Right atrium auricular region (tissue), 2 donors: Measurements from ENCODE around the gene OR10A2. TPM values are rescaled to one million over a fixed set of nuclear protein-coding genes. Genes with fewer than 3 reads are reported as not detected.

Source experiments
- DNase-seq: peaks from one replicate; pipeline ENCODE4 v3.0.0-alpha.2; 2019; ENCODE audit warnings: low spot score
- H3K27ac ChIP-seq, 2 donors: fragments of 200-600 bp; sonication (generic); 1 replicate in 1 of 2; 2 replicates in 1 of 2; pipeline ENCODE4 v1.5.1; 2016 to 2019
- H3K27me3 ChIP-seq, 2 donors: fragments of 200-600 bp; sonication (generic); one replicate each; pipeline versions ENCODE4 v1.5.1 to v1.6.0; 2017 to 2019
- H3K36me3 ChIP-seq: fragments of 200-600 bp; sonication (generic); one replicate; pipeline ENCODE4 v1.5.1; 2016
- H3K4me1 ChIP-seq, 2 donors: fragments of 200-600 bp; sonication (generic); one replicate each; pipeline versions ENCODE4 v1.5.1 to v1.6.0; 2017 to 2019
- H3K4me3 ChIP-seq, 2 donors: fragments of 200-600 bp; sonication (generic); 1 replicate in 1 of 2; 2 replicates in 1 of 2; pipeline ENCODE4 v1.5.1; 2017 to 2019; ENCODE audit warnings: mild to moderate bottlenecking in 1 of 2, moderate library complexity in 1 of 2
- H3K9me3 ChIP-seq, 2 donors: fragments of 200-600 bp; sonication (generic); one replicate each; pipeline ENCODE4 v1.5.1; 2019
- total RNA-seq, 2 donors: library from RNA; depleted of rRNA; stranded (reverse); fragments of >200 nt; gene quantifications; one replicate each; pipeline ENCODE4 v1.1.0, GENCODE V29; 2016
- TF ChIP-seq, protein P1 (sequence below), 2 donors: fragments of 200-600 bp; sonication (generic); IDR thresholded peaks; one replicate each; pipeline ENCODE4 v1.5.1; 2019; ENCODE audit warnings: antibody characterized with exemption in 2 of 2

OR10A2 gene
- total RNA-seq, 2 donors from 2014 or later = not detected

DNA sequence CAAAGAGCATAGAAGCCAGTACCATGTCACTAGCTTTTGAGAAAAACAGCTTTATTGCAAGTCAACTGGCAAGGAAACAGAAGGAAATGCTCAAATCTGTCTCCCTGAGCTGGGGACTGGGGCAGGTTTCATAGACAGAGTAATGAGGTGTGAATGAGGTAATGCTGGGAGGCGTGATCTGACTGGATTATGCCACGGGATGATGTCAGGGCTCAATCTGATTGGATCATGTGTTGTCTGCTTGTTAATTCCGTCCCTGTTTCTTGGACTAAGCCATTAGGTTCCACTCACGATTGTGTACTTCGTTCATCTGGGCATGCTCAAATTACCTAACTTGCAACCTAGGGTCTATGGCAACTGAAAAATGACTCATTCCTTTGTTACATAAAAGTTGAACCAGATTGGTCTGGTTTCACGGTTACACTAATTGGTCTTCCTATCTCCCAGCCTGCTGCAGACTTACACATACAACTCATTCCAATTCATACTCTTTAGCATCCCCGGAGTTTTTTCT, 37.6 kb upstream of the OR10A2 start:
- no peak overlapping the region for H3K4me3 ChIP-seq
- DNase-seq = no peak
- H3K4me1 ChIP-seq = no peaks in the 10 kb centered on the region
- no peaks in the 10 kb centered on the region for H3K36me3 ChIP-seq
- H3K27me3 ChIP-seq = no peaks in the 10 kb centered on the region
- no peak overlapping the region for H3K27ac ChIP-seq
- TF ChIP-seq, protein P1, sequence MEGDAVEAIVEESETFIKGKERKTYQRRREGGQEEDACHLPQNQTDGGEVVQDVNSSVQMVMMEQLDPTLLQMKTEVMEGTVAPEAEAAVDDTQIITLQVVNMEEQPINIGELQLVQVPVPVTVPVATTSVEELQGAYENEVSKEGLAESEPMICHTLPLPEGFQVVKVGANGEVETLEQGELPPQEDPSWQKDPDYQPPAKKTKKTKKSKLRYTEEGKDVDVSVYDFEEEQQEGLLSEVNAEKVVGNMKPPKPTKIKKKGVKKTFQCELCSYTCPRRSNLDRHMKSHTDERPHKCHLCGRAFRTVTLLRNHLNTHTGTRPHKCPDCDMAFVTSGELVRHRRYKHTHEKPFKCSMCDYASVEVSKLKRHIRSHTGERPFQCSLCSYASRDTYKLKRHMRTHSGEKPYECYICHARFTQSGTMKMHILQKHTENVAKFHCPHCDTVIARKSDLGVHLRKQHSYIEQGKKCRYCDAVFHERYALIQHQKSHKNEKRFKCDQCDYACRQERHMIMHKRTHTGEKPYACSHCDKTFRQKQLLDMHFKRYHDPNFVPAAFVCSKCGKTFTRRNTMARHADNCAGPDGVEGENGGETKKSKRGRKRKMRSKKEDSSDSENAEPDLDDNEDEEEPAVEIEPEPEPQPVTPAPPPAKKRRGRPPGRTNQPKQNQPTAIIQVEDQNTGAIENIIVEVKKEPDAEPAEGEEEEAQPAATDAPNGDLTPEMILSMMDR (IDR thresholded peaks at IDR 0.05) = no peak
- H3K9me3 ChIP-seq = peaks cover 0 to 7% of the 10 kb centered on the region in 2 donors

DNA sequence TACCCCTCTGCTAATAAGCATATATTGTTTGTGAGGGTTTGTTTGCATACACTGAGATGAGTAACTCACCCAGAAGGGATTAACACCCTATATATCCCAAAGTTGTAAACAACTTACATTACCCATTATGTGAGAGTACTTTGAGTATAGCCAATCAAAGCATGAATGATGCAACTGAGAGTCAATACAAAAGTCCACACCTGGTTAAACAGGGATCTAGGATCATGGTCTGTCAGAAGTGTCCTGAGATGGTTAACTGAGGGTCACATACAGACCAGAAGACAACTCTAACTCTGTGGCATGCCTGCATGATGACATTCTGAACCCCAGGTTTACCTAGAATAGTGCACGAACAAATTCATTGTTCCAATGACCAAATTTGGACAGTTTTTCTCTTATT, 34.8 kb upstream of the OR10A2 start:
- no peak overlapping the region for H3K27ac ChIP-seq
- no peaks in the 10 kb centered on the region for H3K27me3 ChIP-seq
- no peaks in the 10 kb centered on the region for H3K9me3 ChIP-seq
- H3K4me3 ChIP-seq = no peak overlapping the region
- H3K36me3 ChIP-seq = no peaks in the 10 kb centered on the region
- no peak for DNase-seq
- TF ChIP-seq, protein P1 (IDR thresholded peaks at IDR 0.05) = no peak
- no peaks in the 10 kb centered on the region for H3K4me1 ChIP-seq

DNA sequence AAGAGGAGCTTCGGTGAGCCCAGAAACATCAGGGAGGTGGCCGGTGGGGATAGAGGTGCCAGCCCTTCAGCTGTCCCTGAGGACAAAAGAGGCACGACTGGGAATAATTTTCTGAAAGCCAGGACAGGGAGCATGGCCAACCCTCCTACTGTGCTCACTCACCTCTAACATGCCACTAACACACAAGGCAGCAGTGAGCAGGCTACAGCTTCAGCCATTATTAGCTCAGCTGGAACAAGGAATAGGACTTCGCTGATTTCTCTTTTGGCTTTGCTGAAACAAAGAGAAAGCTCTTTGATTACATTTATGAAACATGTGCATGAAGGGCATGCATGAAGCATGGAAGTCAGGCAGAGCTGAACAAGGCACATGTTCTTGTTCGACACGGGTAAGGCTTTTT, 29.5 kb upstream of the OR10A2 start:
- no peaks in the 10 kb centered on the region for H3K27me3 ChIP-seq
- TF ChIP-seq, protein P1 (IDR thresholded peaks at IDR 0.05) = no peak
- no peaks in the 10 kb centered on the region for H3K36me3 ChIP-seq
- no peaks in the 10 kb centered on the region for H3K9me3 ChIP-seq
- no peak overlapping the region for H3K27ac ChIP-seq
- DNase-seq = no peak
- H3K4me1 ChIP-seq = no peaks in the 10 kb centered on the region
- H3K4me3 ChIP-seq = no peak overlapping the region

DNA sequence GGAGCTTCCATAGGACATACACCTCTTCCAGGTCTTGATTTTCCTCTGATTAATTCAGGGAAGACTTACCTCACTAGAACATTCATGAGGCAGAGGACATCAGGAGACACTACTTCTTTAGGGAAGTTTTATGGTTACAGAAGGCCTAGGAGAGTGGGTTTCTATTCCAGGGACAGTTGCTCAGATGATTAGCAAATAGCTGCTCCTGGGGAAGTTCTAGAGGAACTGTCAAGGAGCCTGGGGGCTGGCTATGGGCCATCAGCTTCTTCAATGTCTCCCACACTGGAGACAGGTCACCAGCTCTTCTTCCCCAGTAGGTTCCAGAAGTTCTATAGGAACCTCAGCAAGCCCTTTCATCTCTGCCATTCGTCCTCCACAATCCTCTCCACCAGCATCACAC, 28.8 kb upstream of the OR10A2 start:
- TF ChIP-seq, protein P1 (IDR thresholded peaks at IDR 0.05) = no peak
- Histone ChIP-seq H3K4me1 (no peaks in the 10 kb centered on the region), H3K27ac (no peak overlapping the region), H3K9me3 (no peaks in the 10 kb centered on the region), H3K4me3 (no peak overlapping the region), H3K36me3 (no peaks in the 10 kb centered on the region), H3K27me3 (no peaks in the 10 kb centered on the region)
- DNase-seq = no peak

DNA sequence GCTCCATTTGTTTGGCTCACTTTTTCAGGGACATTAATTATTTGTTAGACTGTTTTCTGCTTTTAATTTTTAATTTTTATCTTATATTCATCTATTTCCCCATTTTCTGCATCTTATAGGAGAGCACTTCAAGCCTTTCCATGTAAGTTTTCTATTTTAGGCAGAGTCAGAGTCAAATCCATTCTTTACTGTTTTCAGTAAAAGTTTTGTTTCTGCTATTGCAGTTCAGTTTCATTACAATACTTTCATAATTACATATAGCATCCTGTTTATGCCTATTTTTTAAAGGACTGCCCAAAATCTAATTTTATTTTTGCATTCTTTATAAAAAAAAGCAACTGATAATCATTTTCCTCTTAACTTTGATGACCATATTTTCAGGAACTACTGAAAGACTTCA, 21.2 kb upstream of the OR10A2 start:
- DNase-seq = no peak
- Histone ChIP-seq H3K4me3 (no peak overlapping the region), H3K9me3 (no peaks in the 10 kb centered on the region), H3K27ac (no peak overlapping the region), H3K27me3 (no peaks in the 10 kb centered on the region), H3K4me1 (no peaks in the 10 kb centered on the region), H3K36me3 (no peaks in the 10 kb centered on the region)
- TF ChIP-seq, protein P1 (IDR thresholded peaks at IDR 0.05) = no peak

DNA sequence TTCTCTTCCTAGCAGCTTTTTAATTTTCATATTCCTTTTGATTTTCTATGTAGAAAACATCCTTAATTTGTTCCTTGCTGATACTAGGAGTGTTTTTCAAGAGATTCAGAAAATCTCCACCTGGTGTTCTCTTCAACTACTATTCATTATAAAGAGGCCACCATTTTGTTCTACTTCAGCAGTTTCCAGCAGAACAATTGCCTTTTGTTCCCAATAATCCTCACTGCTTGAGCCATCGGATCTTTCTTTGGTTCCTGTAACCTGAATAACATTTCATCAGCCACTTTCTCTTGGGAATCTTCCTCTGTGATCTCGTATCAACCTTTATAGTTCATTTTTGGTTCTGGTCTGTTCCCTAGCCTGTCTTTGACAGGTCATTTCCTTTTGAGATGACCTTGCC, 19.2 kb upstream of the OR10A2 start:
- no peak overlapping the region for H3K27ac ChIP-seq
- no peak for DNase-seq
- no peaks in the 10 kb centered on the region for H3K27me3 ChIP-seq
- TF ChIP-seq, protein P1 (IDR thresholded peaks at IDR 0.05) = no peak
- no peaks in the 10 kb centered on the region for H3K9me3 ChIP-seq
- H3K4me3 ChIP-seq = no peak overlapping the region
- no peaks in the 10 kb centered on the region for H3K36me3 ChIP-seq
- H3K4me1 ChIP-seq = no peaks in the 10 kb centered on the region
